DND-41 (cell line): ENCODE measurements around the gene PERCC1.

Experiments
- EZH2 ChIP-seq: IDR thresholded peaks from 3 replicates; pipeline ENCODE4 v1.6.1; 2012; ENCODE audit warnings: borderline replicate concordance, low read depth, mild to moderate bottlenecking, moderate library complexity, low read length, inconsistent platforms; ENCODE audit not compliant: severe bottlenecking
- TF ChIP-seq, protein P1 (sequence below): IDR thresholded peaks from 2 replicates; pipeline ENCODE4 v1.5.1; 2012; ENCODE audit warnings: borderline replicate concordance, low read length, moderate library complexity, mild to moderate bottlenecking; ENCODE audit not compliant: poor library complexity, severe bottlenecking; ENCODE audit errors: extremely low read depth

DNA sequence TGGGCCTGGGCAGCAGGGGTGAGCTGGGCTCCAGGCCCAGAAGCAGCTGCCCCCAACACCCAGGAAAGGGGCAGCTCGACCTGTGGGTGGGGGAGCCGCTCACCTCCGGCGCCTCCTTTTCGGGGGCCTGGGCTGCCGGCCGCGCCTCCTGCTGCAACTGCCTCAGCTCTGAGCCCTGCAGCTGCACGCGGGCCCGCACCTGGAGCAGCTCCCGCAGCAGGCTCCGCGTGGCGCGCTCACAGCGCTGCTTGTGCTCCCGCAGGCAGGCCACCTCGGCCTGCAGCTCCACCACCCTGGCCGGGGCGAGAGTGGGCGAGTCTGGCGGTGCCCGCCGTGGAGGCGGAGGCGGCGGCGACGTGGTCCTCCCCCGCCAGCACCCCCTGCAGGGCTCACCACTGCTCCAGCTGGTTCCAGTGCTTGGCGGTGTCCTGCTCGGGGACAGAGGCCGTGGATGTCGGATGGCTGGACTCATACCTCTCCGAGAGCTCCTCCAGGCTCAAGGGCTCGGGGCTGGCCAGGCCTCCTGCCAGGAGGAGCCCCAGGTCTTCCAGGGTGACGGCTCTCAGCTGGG lies 12.6 kb downstream of the PERCC1 start:
- TF ChIP-seq, protein P1, sequence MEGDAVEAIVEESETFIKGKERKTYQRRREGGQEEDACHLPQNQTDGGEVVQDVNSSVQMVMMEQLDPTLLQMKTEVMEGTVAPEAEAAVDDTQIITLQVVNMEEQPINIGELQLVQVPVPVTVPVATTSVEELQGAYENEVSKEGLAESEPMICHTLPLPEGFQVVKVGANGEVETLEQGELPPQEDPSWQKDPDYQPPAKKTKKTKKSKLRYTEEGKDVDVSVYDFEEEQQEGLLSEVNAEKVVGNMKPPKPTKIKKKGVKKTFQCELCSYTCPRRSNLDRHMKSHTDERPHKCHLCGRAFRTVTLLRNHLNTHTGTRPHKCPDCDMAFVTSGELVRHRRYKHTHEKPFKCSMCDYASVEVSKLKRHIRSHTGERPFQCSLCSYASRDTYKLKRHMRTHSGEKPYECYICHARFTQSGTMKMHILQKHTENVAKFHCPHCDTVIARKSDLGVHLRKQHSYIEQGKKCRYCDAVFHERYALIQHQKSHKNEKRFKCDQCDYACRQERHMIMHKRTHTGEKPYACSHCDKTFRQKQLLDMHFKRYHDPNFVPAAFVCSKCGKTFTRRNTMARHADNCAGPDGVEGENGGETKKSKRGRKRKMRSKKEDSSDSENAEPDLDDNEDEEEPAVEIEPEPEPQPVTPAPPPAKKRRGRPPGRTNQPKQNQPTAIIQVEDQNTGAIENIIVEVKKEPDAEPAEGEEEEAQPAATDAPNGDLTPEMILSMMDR, result no peak
- TF ChIP-seq EZH2, result no peak
